Measurements from ENCODE around the gene TRIM24. TPM values are rescaled to one million over a fixed set of nuclear protein-coding genes. Genes with fewer than 3 reads are reported as not detected.

TRIM24 gene
- total and polyA plus RNA-seq, 4 donors: 7.0 to 33.0 (median 17.4) TPM

GRCh38 chr7:138435231-138435919 lies 24.7 kb upstream of the TRIM24 start:
- WGBS, 2 donors: 97% methylated on average over 10 of the region's 10 CpGs
- Histone ChIP-seq H3K27me3 (ENCODE audit: control insufficient read depth in 3 of 3, insufficient read depth in 3 of 3, low read length in 2 of 3) (no peaks in the 10 kb centered on the region), H3K36me3 (ENCODE audit: control insufficient read depth in 4 of 4, insufficient read depth in 4 of 4, low read length in 4 of 4) (no peaks in the 10 kb centered on the region), H3K27ac (ENCODE audit: low read depth in 1 of 2, low read length in 1 of 2) (no peak overlapping the region), H3K9me3 (ENCODE audit: control insufficient read depth in 4 of 4, insufficient read depth in 3 of 4, low read length in 3 of 4) (peaks cover 0 to 7% (median 4%) of the 10 kb centered on the region in 4 donors), H3K4me3 (no peak overlapping the region), H3K4me1 (ENCODE audit: control insufficient read depth in 5 of 5, insufficient read depth in 5 of 5, low read length in 5 of 5) (no peaks in the 10 kb centered on the region), H3K9ac (ENCODE audit: insufficient read depth in 1 of 2, low read length in 2 of 2) (no peak overlapping the region)
- no peak for TF ChIP-seq CTCF (IDR thresholded peaks at IDR 0.05; ENCODE audit: control extremely low read depth, extremely low read depth)
- ATAC-seq (ENCODE audit: insufficient read depth, low FRiP score) (no peak), DNase-seq (no peak)

GRCh38 chr7:138436388-138436787 lies 23.7 kb upstream of the TRIM24 start:
- Histone ChIP-seq H3K4me1 (ENCODE audit: control insufficient read depth in 5 of 5, insufficient read depth in 5 of 5, low read length in 5 of 5) (no peaks in the 10 kb centered on the region), H3K9me3 (ENCODE audit: control insufficient read depth in 4 of 4, insufficient read depth in 3 of 4, low read length in 3 of 4) (peaks cover 0 to 4% (median 1%) of the 10 kb centered on the region in 4 donors), H3K27ac (ENCODE audit: low read depth in 1 of 2, low read length in 1 of 2) (no peak overlapping the region), H3K36me3 (ENCODE audit: control insufficient read depth in 4 of 4, insufficient read depth in 4 of 4, low read length in 4 of 4) (no peaks in the 10 kb centered on the region), H3K9ac (ENCODE audit: insufficient read depth in 1 of 2, low read length in 2 of 2) (no peak overlapping the region), H3K27me3 (ENCODE audit: control insufficient read depth in 3 of 3, insufficient read depth in 3 of 3, low read length in 2 of 3) (no peaks in the 10 kb centered on the region), H3K4me3 (no peak overlapping the region)
- TF ChIP-seq CTCF (IDR thresholded peaks at IDR 0.05; ENCODE audit: control extremely low read depth, extremely low read depth): no peak
- DNase-seq: no peak
- 92 to 94% methylated on average over 2 of the region's 2 CpGs for WGBS, 2 donors
- no peak for ATAC-seq (ENCODE audit: insufficient read depth, low FRiP score)

GRCh38 chr7:138440460-138440859 lies 19.6 kb upstream of the TRIM24 start:
- no peak for TF ChIP-seq CTCF (IDR thresholded peaks at IDR 0.05; ENCODE audit: control extremely low read depth, extremely low read depth)
- DNase-seq (no peak), ATAC-seq (ENCODE audit: insufficient read depth, low FRiP score) (no peak)
- peaks cover 0 to 2% (median under 1%) of the 10 kb centered on the region in 4 donors for H3K9me3 ChIP-seq (ENCODE audit: control insufficient read depth in 4 of 4, insufficient read depth in 3 of 4, low read length in 3 of 4)
- H3K36me3 ChIP-seq (ENCODE audit: control insufficient read depth in 4 of 4, insufficient read depth in 4 of 4, low read length in 4 of 4): no peaks in the 10 kb centered on the region
- 96 to 97% methylated on average over 17 of the region's 17 CpGs for WGBS, 2 donors
- no peaks in the 10 kb centered on the region for H3K4me1 ChIP-seq (ENCODE audit: control insufficient read depth in 5 of 5, insufficient read depth in 5 of 5, low read length in 5 of 5)
- no peaks in the 10 kb centered on the region for H3K27me3 ChIP-seq (ENCODE audit: control insufficient read depth in 3 of 3, insufficient read depth in 3 of 3, low read length in 2 of 3)
- no peak overlapping the region for H3K4me3 ChIP-seq
- H3K27ac ChIP-seq (ENCODE audit: low read depth in 1 of 2, low read length in 1 of 2): no peak overlapping the region
- no peak overlapping the region for H3K9ac ChIP-seq (ENCODE audit: insufficient read depth in 1 of 2, low read length in 2 of 2)

- WGBS, 2 donors: 98 to 100% methylated on average over 3 of the region's 3 CpGs
- H3K4me3 ChIP-seq: no peak overlapping the region
These were observed 17.2 kb upstream of the TRIM24 start for GRCh38 chr7:138442822-138443221.

More at GRCh38 chr7:138442822-138443221, 17.2 kb upstream of the TRIM24 start:
- Histone ChIP-seq H3K27ac (ENCODE audit: low read depth in 1 of 2, low read length in 1 of 2) (no peak overlapping the region), H3K9me3 (ENCODE audit: control insufficient read depth in 4 of 4, insufficient read depth in 3 of 4, low read length in 3 of 4) (peaks cover 0 to 2% (median under 1%) of the 10 kb centered on the region in 4 donors), H3K9ac (ENCODE audit: insufficient read depth in 1 of 2, low read length in 2 of 2) (no peak overlapping the region), H3K4me1 (ENCODE audit: control insufficient read depth in 5 of 5, insufficient read depth in 5 of 5, low read length in 5 of 5) (no peaks in the 10 kb centered on the region), H3K36me3 (ENCODE audit: control insufficient read depth in 4 of 4, insufficient read depth in 4 of 4, low read length in 4 of 4) (no peaks in the 10 kb centered on the region), H3K27me3 (ENCODE audit: control insufficient read depth in 3 of 3, insufficient read depth in 3 of 3, low read length in 2 of 3) (no peaks in the 10 kb centered on the region)
- no peak for TF ChIP-seq CTCF (IDR thresholded peaks at IDR 0.05; ENCODE audit: control extremely low read depth, extremely low read depth)
- no peak for ATAC-seq (ENCODE audit: insufficient read depth, low FRiP score)
- no peak for DNase-seq
